Limb (tissue), 2 donors: ENCODE results near the gene HNRNPU.
"Not testable (repeated sequence)": the region's sequence is repeated elsewhere in the genome, so short reads cannot be mapped to it uniquely, and the experiment has no call there.

Source experiments
- DNase-seq, 2 donors: peaks; one replicate each; pipeline ENCODE4 v3.0.0-alpha.2; 2016; ENCODE audit errors: extremely low spot score in 2 of 2

HNRNPU gene

DNA sequence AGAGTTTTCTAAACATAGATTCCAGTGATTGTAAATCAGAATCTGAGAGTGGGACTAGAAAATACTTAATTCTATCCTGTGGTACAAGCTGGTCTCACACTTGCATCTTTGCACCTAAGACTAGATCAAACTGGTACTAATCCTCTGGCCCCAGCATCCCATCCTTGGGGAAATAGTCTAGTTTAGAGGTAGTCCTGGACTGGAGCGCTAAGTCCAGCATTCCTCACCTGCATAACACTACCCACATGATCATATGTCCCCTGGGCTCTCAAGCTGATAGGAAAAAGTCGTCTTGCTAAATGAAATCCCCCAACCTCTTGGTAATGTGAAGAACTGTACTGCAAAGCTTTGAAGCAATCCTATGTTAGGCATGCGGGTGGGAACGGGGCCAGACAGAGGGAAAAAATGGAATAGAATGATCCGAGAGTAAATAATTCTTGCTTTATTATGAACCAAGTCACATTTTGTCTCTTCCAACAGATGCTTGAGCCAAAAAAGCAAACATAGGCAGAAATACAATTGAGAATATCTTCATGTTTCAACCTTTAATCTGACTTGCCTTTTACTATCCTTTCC is 24.0 kb downstream of the HNRNPU start:
- no peak for DNase-seq

DNA sequence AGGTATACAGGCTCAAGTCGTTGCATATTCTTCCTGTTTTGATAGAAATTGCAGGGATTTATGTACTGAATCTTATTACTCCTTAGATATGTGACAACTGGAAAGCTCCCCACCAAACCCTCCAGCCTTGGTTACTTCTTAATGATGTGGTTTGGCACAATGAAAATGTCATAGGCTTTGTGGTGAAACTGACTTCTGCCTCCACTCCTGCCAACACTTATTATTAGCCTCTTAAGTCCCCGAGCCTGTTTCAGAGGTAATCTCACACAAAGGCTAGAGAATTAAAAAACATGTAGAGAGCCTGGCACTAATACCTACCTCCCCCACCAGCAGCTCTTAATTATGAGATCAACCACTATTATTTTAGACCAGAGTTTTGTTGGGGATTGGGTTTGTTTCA is 24.7 kb downstream of the HNRNPU start:
- DNase-seq, result no peak

DNA sequence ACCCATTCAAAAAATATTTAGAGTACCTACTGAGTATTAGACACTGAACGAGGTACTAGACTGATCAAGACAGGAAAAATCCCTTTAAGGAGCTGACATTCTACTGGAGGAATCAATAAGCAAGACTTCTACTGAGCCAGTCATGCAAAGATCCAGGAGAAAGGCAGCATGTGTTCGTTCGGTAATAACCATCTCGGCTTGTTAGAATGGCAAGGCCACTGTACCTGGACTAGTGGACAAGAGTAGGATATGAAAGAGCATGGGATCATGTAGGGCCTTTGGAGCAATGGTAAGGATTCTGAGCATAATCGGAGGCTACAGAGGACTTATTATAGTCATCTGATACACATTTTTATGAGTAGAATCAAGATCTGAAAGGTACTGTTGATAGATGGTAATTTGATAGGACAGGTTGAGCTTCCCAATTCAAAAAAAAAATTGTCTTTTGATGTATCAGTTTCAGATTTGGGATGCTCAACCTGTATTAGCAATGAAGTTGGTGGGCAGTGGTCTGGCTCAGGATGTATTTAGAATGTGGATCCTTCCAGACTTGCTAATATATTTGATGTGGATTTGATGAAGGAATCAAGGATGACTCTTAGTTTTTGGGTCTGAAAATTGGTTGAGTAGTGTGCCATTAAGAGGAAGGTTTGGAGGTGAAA is 26.6 kb downstream of the HNRNPU start:
- DNase-seq, result no peak

DNA sequence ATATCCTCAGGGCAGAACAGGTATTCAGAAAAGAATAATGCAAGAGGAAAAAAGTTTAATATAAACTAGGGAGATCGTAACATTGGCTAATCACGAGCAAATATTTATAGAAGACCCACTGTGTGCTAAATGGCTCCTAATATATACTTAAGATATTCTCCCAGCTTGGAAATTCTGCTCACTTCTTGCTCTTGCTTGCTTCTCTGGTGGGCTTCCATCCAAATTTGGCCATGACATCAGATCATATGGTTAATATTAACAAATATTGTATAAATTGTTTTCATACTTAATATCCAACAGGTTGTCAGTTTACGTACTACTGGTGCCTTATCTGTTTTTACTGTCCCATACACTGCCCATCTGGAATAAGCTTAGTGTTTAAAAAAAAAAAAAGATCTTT is 27.8 kb downstream of the HNRNPU start:
- peak in 1 of 2 donors; percentile 24 for DNase-seq

DNA sequence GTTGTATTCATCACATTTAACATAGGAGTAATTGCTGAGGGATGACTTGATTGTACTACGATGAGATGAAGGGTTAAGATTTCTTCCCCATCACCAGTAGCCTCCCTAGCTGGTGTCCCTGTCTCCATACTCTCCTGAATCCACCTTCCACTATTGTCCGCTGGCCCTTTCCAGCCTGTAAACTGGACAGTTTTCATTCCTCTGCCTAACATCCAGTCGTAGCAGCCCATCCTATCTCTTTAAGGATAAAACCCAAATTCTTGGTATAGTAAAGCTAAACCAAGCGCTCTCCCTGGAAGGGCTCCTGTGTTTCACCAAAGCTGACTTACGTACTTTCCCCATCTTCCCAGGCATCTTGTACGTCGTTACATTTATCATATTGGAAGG is 28.2 kb downstream of the HNRNPU start:
- DNase-seq, result peak; percentile 49 to 50

DNA sequence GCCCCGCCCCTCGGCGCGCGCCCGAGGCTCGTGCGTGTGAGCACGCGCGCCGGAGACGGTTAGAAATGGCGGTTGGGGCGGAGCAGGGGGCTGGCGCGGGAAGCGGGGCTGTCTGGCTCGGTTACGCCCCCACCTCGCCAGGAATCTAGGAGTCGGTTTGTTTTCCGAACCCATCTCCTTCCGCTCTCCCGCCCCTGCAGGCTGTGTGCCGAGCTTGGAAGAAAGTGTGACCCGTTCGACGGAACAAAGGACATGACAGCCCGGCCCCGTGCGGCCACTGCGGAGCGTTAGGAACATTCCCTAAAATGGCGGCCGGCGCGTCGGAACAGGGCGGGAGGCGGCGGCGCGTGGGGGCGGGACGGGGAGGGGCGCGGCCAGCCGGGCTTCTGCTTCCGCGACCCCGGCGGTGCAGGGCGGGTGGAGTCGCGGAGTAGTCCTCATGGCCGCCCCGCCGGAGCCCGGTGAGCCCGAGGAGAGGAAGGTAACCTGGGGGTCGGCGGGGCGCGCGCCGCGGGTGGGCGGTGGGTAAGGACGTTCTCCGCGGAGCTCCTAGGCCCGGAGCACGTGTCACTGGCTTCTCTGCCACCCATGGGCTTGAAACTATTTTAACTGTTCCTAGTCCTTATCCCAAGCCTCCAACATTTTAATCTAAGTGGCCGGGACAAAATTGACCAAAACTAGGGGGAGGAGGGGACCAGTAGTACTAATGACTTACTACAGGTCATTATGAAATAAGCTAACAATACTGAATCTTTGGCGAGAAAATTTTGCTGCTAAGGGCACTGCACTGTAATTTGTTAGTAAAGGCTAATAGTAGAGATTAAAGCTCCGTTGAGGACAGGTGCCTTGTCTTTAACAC is 28.8 kb downstream of the HNRNPU start, which contains the start of gene COX20:
Gene COX20, plus strand, starts transcription at position 383 of the 859 bp plus-strand sequence. Its CDS starts 57 bp downstream, at position 440.
- DNase-seq, result peak; percentile 94 to 98

DNA sequence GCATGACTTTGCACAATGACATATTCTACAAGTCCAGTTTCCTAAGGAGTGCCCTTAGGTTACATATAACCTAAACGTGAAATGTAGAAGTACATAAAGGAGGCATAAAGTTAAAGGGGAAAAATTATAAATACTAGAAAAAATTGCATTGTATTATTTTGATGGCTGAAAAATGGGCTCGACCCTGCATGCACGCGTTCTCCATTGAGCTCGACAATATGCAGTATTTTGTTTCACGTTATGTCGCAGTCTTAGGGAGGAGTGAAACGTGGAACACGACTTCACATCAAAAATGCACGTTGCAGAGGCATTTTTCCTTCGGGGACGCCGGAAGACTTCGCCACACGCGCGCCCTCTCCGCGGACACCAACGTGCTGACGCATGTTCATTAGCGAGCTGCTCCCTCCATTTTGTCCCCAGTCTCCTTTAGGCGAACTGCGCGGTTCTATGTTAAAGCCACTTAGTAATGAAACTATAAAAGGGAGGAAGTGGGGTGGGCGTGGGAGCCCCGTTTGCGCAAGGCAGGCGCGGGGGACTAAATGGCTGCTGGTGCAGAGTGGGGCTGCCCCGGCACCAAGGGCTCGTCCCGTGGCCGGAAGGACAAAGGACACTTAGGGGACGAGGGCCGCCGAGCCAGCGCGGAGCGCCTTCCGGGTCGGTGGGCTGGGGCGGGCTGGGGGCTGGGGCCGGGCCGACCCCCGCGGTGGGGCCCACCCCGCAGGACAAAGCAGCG is 29.6 kb downstream of the HNRNPU start:
- DNase-seq, result peak in 1 of 2 donors; percentile 91

DNA sequence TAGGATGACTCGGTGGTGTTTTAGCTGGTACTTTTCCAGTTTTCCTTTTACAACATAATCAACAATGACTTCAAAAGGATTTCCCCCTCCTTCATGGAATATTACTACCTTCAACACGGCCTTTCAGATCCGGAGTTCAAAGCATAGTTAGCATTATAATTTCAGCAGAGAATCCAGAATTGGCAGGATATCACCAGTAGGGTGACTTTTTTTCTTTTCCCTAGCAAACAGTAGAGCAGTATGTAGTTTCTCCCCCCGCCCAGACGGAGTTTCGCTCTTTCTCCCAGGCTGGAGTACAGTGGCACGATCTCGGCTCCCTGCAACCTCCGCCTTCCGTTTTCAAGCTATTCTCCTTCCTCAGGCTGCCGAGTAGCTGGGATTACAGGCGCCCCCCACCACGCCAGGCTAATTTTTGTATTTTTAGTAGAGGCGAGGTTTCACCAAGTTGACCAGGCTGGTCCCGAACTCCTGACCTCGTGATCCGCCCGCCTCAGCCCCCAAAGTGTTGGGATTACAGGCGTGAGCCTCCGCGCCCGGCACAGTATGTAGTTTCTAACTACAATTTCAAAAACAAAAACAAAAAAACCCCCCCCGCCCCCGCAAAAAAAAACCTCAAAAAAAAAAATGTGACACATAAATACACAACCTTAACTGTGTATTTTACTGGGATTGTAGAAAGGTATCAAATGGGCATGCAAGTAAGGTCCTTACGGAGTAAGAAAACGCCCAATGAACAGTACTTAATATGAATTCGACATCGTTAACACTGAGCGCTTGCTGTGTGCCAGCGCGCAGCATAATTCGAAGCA is 30.4 kb downstream of the HNRNPU start:
- peak; percentile 70 to 79 for DNase-seq

DNA sequence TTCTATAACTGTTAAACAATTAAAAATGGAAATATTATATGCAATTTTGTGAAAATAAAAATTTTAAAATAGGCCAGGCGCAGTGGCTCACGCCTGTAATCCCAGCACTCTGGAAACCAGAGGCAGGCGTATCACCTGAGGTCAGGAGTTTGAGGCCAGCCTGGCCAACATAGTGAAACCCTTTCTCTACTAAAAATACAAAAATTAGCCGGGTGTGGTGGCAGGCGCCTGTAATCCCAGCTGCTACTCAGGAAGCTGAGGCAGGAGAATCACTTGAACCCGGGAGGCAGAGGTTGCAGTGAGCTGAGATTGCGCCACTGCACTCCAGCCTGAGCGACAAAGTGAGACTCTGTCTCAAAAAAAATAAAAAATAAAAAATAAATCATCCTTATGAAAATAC is 31.1 kb downstream of the HNRNPU start:
- DNase-seq, result not testable (repeated sequence)

DNA sequence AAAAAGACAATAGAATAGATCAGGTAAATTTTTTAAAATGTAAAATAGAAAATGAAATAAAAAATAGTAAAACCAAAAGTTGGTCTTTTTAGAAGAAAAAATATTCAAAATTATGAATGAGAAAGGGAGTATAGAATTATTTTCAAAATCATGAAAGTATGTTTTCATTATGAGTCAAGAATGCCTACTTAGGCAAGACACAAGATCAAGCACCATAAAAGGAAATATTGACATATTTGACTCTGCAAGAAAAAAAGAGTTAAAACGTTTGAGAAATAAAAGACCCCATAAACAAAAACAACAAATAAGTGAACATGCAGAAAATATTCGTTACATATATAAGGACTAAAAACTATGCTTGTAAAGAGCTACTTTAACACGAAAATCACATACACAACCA is 33.7 kb downstream of the HNRNPU start:
- no peak for DNase-seq

DNA sequence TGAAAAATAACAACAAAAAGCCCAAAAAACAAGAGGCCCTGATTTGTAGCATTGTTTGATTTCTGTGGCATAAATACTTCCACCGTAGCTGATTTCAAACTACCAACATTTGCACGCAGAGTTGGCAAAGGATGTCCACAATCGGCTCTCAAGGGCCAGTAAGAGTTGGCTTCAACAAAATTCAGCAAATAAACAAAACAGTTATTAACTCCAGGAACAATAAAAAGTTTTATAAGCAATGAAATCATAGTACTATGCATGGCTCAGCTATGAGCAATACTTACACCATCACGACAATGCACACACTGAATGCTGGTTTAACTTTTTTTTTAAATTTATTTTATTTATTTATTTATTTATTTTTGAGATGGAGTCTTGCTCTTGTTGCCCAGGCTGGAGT is 37.6 kb downstream of the HNRNPU start:
- no peak for DNase-seq

DNA sequence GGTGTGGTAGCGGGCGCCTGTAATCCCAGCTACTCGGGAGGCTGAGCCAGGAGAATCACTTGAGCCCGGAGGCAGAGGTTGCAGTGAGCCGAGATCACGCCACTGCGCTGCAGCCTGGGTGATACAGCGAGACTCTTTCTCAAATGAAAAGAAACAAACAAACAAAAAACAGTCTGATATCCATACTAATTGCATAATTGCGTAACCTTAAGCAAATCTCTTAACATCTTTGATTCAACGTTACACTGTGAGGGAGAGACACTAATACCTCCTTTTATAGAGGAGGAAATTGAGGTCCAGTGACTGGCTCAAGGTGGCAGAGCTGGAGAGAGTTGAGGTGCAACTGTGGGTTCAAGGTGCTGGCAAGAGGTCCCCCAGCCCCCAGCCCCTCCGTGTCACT is 41.5 kb downstream of the HNRNPU start:
- no peak for DNase-seq

DNA sequence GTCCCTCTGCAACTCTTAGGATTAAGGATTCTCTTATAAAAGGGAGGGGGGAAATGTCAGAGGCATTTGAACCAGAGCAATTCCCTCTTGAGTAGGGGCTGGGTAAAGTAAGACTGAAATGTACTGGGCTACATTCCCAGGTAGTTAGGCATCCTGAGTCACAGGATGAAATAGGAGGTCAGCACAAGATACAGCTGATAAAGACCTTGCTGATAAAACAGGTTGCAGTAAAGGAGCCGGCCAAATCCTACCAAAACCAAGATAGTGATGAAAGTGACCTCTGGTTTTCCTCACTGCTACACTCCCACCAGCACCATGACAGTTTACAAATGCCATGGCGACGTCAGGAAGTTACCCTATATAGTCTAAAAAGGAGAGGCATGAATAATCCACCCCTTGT is 43.2 kb downstream of the HNRNPU start:
- no peak for DNase-seq

DNA sequence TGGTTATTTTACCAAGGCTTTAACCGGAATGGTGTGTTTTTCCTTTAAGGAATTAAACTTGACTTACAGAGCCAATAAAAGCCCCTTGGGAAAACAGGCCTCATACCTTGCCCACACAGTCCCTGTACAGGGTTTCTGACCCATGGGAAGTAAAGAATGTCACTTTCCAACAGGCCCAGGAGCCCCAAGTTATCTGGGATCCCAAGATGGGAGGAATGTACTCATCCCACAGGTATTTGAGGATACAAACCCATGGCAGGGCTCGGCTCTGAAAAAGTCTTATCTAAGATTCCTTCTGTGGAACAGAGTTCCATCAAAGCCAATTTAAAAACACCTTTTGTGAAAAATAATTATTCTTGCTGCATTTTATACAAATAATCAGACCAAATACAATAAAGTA is 44.2 kb downstream of the HNRNPU start:
- DNase-seq, result no peak

DNA sequence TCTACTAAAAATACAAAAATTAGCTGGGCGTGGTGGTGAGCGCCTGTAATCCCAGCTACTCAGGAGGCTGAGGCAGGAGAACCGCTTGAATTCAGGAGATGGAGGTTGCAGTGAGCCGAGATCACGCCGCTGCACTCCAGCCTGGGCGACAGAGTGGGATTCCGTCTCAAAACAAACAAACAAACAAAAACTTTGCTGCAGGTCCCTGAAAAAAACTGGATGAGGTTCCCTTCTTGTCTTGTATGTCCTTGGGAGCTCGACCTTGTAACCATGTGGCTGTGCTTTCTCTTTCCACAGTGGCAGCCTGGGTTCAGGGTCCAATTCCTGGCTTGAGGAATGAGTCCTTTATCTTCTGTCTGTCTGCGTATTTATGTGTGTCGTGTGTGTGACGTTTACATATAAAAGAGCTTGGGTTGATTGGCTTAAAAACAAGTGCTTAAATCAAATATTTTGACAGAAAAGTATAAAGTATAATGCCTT is 46.9 kb downstream of the HNRNPU start:
- DNase-seq, result no peak

DNA sequence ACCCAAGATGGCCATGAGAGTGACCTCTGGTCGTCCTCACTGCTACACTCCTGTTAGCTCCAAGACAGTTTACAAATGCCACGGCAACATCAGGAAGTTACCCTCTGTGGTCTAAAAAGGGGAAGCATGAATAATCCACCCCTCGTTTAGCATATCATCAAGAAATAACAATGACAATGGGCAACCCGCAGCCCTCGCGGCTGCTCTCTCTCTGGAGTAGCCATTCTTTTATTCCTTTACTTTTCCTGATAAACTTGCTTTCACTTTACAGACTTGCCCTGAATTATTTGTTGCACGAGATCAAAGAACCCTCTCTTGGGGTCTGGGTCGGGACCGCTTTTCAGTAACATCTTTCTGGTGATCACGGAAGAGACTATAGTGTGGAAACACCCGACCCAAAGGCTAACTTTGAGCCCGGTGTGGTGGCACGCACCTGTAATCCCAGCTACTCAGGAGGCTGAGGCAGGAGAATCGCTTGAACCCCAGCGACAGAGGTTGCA is 48.7 kb downstream of the HNRNPU start:
- DNase-seq, result no peak

DNA sequence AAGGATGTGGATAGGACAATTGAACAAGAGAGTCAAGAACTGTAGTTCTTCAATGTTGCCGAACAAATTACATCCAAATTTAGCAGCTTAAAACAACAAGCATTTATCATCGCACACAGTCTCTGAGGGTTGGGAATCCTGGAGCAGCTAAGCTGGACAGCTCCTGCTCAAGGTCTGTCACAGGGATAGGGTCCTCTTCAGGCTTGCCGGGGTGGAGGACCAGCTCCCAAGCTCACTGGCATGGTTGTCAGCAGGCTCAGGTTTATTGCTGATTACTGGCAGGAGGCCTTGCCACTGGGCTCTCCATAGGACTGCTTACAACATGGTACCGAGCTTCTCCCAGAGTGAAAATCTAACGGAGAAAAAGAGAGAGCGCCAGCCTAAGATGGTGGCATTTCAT is 51.0 kb downstream of the HNRNPU start:
- DNase-seq, result no peak

DNA sequence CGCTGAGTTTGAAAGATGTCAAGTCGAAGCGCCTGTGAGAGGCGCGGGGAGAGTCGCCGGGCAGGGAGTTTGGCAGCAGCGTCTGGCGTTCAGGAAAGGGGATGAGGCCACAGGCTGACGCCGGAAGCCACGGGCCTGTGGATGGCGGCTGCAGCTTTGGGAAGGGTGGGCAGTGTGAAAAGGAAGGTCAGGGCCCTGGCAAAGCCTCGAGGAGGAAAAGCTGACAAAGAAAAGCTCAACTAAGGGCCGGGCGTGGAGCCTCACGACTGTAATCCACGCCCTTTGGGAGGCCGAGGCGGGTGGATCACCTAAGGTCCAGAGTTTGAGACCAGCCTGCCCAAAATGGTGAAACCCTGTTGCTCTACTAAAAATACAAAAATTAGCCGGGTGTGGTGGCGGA is 54.1 kb downstream of the HNRNPU start:
- DNase-seq, result no peak

DNA sequence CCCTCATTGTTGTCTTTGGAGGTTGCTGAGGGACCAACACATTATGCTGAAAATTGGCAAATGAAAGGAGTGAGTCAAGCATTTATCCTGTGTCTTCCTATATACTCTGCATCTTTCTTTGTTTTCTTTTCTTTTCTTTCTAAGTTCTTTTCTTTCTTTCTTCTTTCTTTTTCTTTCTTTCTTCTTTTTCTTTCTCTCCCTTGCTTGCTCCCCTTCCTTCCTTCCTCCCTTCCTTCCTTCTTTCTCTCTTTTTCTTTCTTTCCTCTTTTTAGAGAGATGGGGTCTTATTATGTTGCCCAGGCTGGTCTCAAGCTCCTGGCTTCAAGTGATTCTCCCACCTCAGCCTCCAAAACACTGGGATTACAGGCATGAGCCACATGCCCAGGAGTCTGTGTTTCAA is 57.2 kb downstream of the HNRNPU start:
- DNase-seq, result no peak

DNA sequence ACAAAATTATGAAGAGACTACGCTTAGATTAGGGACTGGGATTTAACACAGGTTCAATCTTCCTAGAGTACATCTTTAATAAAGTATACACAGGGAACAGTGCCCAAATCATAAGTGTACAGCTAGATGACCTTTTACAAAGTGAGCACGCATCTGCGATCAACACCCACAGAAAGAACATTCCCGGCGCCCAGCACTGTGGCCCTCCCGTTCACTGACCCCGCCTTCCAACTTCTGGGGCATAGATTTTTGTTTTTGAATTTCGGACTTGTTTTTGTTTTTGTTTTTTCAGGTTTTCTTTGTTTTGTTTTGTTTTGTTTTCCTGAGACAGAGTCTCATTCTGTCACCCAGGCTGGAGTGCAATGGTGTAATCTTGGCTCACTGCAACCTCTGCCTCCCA is 59.5 kb downstream of the HNRNPU start:
- no peak for DNase-seq
